ENCODE results near the gene LHPP. TPM values are rescaled to one million over a fixed set of nuclear protein-coding genes. Genes with fewer than 3 reads are reported as not detected.
A peak's percentile ranks its signal among the peaks of the same experiment; 100 is the strongest.

The LHPP gene
- polyA plus RNA-seq, 6 donors from 2014 or later, result 30.5 to 89.2 (median 55.6) TPM

DNA sequence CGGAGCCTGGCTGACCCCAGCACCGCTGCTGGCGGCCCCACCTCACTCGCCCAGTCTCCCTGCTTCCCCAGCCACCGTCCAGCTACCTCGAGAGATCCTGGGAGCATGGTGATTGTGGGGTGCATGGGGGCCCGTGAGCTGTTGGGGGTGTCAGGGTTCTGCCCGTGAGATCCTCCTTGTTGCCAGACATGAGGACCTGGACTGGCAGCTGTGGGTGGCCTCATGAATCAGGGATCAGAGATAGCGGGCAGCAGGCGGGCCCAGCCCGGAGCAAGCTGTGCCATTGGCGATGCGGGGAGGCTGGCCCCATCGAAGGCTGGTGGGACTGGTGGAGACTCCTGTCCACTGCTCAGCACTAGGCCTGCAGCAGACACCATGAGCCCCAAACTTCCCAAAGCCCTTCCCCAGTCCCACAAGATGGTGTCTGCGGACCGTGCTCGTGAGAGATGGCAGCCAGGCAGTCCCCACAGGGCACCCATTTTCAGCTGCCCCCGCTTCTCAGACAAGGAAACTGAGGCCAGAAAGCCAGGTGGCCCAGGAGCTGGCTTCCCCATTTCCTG lies 75.6 kb downstream of the LHPP start:
- Mint-ChIP-seq H3K4me1 (peaks cover 54 to 94% (median 89%) of the 10 kb centered on the region in 3 donors), H3K36me3 (no peaks in the 10 kb centered on the region), H3K27ac (peak overlapping the region in 5 of 6 donors; percentile 93 to 98 (median 95)), H3K4me3 (peak overlapping the region in 2 of 8 donors; percentile 3 to 76), H3K27me3 (no peaks in the 10 kb centered on the region), H3K9me3 (peaks cover 0 to 1% (median 0%) of the 10 kb centered on the region in 7 donors)
- ATAC-seq (ENCODE audit: low read depth in 2 of 2), result no peak
- DNase-seq, result no peak

DNA sequence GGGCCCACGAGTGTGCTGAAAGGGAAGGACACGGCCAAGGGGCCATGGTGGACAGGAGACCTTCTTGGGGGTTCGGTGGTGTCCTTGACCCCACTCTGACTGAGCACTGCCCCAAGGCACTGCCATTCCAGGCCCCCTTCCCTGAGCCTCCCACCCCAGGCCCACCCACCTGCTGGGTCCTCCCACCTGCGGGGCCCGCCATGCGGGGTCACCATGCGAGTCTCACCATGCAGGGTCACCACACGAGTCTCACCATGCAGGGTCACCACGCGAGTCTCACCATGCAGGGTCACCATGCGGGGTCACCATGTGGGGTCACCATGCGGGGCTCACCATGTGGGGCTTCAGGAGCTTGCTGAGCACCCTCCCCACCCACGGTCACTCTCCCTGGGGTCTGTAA lies 76.3 kb downstream of the LHPP start:
- ATAC-seq (ENCODE audit: low read depth in 2 of 2) (no peak), DNase-seq (no peak)
- Mint-ChIP-seq H3K9me3 (peaks cover 0 to 1% (median 0%) of the 10 kb centered on the region in 7 donors), H3K36me3 (no peaks in the 10 kb centered on the region), H3K27me3 (no peaks in the 10 kb centered on the region), H3K27ac (peak overlapping the region in 5 of 6 donors; percentile 12 to 98 (median 93)), H3K4me3 (peak overlapping the region in 2 of 8 donors; percentile 66 to 77), H3K4me1 (peaks cover 55 to 92% (median 90%) of the 10 kb centered on the region in 3 donors)

DNA sequence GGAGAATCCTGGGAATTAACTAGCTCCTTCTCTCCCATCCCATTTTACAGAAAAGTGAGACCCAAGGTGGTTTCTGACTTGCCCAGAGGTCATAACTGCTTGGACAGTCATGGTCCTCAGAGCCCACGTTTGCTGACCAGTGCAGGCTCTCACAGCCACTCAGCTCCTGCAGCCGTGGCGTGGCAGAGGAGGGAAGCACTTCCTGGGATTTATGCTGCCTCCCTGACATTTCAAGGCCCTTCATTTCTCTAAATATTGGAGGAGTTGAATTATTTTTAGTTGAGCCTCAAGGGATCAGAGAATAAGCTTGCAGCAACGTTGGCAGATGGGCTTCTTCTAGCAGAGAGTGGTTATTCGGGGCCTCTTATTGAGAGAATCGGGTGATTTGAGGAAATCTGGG lies 77.1 kb downstream of the LHPP start:
- no peak for DNase-seq
- H3K27ac Mint-ChIP-seq, result peak overlapping the region; percentile 87 to 98 (median 96)
- H3K27me3 Mint-ChIP-seq, result no peaks in the 10 kb centered on the region
- no peaks in the 10 kb centered on the region for H3K36me3 Mint-ChIP-seq
- ATAC-seq (ENCODE audit: low read depth in 2 of 2), result no peak
- H3K4me3 Mint-ChIP-seq, result peak overlapping the region in 7 of 8 donors; percentile 15 to 77 (median 53)
- H3K9me3 Mint-ChIP-seq, result peaks cover 0 to 1% (median 0%) of the 10 kb centered on the region in 7 donors
- H3K4me1 Mint-ChIP-seq, result peaks cover 51 to 91% (median 88%) of the 10 kb centered on the region in 3 donors

DNA sequence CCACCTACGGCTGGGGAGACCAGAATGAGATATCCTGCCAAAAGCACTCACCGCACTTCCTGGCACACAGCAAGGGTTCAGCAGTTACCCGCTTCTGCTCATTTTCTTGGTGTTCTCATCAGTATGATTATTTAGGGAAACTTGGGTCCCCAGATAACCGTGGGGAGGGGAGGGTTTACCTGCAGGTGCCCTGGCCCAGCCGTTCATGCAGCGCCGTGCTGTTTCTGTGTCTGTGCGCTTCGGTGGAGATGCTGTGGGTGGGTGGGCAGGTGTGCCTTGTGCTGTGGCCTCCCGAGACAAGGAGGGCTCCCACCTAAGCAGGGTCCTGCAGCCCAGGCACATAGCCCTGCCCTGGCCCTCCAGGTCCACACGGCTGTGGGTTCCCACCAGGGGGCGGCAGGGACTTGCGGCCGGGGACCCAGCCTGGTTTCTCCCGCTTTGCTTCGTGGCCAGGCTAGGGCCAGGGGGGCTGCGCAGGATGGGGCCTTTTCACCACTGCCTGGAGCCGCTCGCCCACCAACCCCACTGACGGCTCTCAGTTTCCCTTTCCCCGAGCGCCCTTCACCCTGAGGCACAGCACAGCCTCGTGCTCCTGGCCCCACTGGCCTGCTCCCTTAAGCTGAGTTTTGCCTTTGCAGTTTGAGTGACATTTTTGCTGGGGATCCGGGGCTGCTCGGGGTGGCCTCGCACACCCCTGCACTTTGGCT lies 78.5 kb downstream of the LHPP start:
- H3K4me1 Mint-ChIP-seq, result peaks cover 47 to 91% (median 88%) of the 10 kb centered on the region in 3 donors
- H3K27me3 Mint-ChIP-seq, result no peaks in the 10 kb centered on the region
- H3K9me3 Mint-ChIP-seq, result peaks cover 0 to 1% (median 0%) of the 10 kb centered on the region in 7 donors
- ATAC-seq (ENCODE audit: low read depth in 2 of 2) (peak; percentile 72 to 78), DNase-seq (peak; percentile 85)
- peak overlapping the region; percentile 17 to 77 (median 61) for H3K4me3 Mint-ChIP-seq
- H3K27ac Mint-ChIP-seq, result peak overlapping the region; percentile 87 to 98 (median 96)
- no peaks in the 10 kb centered on the region for H3K36me3 Mint-ChIP-seq

DNA sequence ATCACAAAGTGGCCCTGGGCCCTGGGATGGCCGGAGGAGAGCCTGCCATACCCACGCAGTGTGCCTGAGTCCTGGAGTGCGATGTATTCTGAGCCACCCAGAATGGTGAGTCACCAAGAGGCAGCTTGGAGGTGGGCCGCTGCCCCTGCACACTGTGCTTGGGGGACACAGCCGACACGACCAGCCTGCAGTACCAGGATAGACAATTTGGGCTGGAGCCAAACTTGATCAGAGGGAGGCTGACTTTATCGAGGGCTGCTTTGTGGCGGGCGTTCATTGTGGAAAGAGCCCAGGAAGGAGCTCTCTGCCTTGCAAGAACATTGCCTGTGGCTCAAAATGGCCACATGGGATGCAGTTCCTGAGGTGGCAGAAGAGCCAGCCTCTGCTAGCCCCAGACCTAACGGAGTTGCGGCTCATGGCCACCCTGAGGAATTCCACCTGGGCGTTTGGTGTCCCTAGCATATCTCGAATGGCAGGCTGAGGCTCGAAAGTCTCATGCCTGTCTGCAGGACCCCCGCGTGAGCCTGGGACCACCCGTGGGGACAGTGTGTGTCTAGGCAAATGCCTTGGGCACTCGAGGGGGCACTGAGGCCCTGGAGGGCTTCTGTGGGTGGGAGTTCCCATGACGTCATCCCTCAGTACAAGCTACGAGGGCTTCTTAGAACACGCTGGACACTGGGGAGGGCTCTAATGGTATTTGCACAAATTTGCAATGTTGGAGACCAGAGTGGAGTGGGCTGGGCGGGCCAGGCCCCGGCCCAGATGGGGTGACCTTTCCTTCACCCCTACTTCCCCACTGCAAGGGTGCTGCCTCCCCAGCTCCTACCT lies 79.7 kb downstream of the LHPP start:
- Mint-ChIP-seq H3K27me3 (no peaks in the 10 kb centered on the region), H3K27ac (peak overlapping the region; percentile 32 to 97 (median 64)), H3K4me3 (peak overlapping the region in 1 of 8 donors; percentile 56), H3K9me3 (peaks cover 0 to 1% (median 0%) of the 10 kb centered on the region in 7 donors), H3K36me3 (no peaks in the 10 kb centered on the region), H3K4me1 (peaks cover 45 to 92% (median 88%) of the 10 kb centered on the region in 3 donors)
- no peak for ATAC-seq (ENCODE audit: low read depth in 2 of 2)
- DNase-seq, result no peak

DNA sequence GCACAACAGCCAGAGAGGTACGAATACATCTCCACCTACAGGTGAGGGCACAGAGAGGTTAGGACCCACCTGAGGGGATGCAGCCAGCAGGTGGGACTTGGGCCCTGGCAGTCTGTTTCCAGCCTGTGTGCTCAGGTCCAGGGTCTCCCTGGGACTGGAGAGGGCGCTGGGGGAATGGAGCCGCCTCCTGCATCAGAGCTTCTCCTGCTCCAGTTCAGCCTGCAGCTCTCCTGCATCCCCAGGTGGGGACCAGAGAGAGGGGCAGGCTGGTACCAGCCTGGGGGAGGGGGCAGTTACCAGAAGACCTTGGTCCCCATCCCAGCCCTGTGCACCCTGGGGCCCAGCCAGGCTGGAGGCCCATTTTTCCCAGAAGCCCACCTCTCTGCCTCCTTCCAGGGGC lies 80.7 kb downstream of the LHPP start:
- peak overlapping the region in 3 of 8 donors; percentile 25 to 47 (median 39) for H3K4me3 Mint-ChIP-seq

DNA sequence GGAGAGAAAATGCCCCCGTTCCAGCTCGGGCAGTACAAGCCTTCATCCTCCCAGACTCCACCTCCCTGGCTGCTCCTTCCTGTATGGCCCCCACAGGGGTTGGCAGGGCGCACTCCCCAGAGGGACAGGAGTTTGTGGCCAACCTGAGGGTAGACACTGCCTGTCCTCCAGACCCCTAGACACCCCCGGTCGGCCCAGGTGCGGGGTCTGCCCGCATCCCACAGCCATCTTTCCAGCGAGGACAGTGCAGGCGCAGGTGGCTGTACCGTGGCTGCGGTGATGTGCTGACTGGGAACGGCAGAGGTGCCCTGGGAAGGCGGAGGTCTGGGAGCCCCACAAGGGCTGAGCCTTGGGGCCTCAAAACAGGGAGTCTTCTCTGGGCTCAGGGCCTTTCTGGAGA lies 81.5 kb downstream of the LHPP start:
- Mint-ChIP-seq H3K9me3 (peaks cover 0 to 1% (median 0%) of the 10 kb centered on the region in 7 donors), H3K27me3 (no peaks in the 10 kb centered on the region), H3K4me1 (peaks cover 47 to 96% (median 92%) of the 10 kb centered on the region in 3 donors), H3K4me3 (peak overlapping the region in 1 of 8 donors; percentile 39), H3K27ac (peak overlapping the region in 5 of 6 donors; percentile 36 to 90 (median 70)), H3K36me3 (no peaks in the 10 kb centered on the region)
- no peak for ATAC-seq (ENCODE audit: low read depth in 2 of 2)
- no peak for DNase-seq

More for the DNA sequence above, 80.7 kb downstream of the LHPP start:
- H3K36me3 Mint-ChIP-seq, result no peaks in the 10 kb centered on the region
- peak overlapping the region in 5 of 6 donors; percentile 22 to 95 (median 69) for H3K27ac Mint-ChIP-seq
- peaks cover 0 to 1% (median 0%) of the 10 kb centered on the region in 7 donors for H3K9me3 Mint-ChIP-seq
- no peaks in the 10 kb centered on the region for H3K27me3 Mint-ChIP-seq
- DNase-seq (no peak), ATAC-seq (ENCODE audit: low read depth in 2 of 2) (no peak)
- peaks cover 44 to 92% (median 89%) of the 10 kb centered on the region in 3 donors for H3K4me1 Mint-ChIP-seq

DNA sequence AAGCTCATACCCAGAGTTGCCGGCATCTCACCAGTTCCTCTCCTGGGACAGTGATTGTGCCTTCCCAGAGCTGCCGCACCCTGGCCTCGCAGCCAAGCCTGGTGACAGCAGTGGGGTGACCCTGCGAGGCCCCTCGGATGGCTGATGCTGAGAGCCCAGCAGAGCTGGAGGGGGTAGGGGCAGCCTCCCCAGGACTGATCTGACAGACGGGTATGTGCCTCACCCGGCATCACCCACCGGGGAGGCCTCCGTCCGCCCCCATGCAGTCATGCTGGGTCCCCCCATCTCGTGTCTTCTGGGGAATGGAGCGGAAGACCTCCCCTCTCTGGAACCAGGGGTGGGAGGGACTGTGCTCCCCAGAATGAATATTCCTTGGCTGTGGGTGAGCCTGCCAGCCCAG lies 82.3 kb downstream of the LHPP start:
- H3K27me3 Mint-ChIP-seq, result no peaks in the 10 kb centered on the region
- no peaks in the 10 kb centered on the region for H3K36me3 Mint-ChIP-seq
- peaks cover 0 to 1% (median 0%) of the 10 kb centered on the region in 7 donors for H3K9me3 Mint-ChIP-seq
- H3K4me3 Mint-ChIP-seq, result peak overlapping the region in 7 of 8 donors; percentile 41 to 89 (median 79)
- no peak for ATAC-seq (ENCODE audit: low read depth in 2 of 2)
- DNase-seq, result no peak
- peaks cover 42 to 96% (median 92%) of the 10 kb centered on the region in 3 donors for H3K4me1 Mint-ChIP-seq
- H3K27ac Mint-ChIP-seq, result peak overlapping the region; percentile 66 to 95 (median 90)

DNA sequence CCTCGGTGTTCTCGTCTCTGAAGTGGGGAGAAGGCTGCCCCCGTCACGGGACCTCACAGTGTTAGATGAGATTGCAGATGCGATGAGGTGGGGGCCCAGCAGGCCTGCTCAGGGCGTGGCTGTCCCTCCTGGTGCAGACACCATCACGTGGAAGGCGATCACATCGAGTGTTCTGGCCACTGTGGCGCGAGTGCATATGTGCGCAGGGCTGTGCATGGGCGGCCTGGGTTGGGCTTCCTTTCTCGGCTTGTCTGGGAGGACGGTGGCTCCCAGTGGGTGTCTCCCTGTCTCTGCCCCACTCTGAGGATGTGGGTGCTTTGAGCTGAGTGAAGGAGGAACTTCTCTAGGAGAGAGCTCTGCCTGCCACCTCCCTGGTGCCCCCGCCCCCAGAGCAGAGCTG lies 83.1 kb downstream of the LHPP start:
- Mint-ChIP-seq H3K9me3 (no peaks in the 10 kb centered on the region), H3K36me3 (no peaks in the 10 kb centered on the region), H3K4me1 (peaks cover 42 to 96% (median 91%) of the 10 kb centered on the region in 3 donors), H3K27me3 (no peaks in the 10 kb centered on the region), H3K27ac (peak overlapping the region; percentile 66 to 96 (median 94)), H3K4me3 (peak overlapping the region; percentile 63 to 89 (median 78))
- DNase-seq, result peak; percentile 38
- peak; percentile 9 to 11 for ATAC-seq (ENCODE audit: low read depth in 2 of 2)

DNA sequence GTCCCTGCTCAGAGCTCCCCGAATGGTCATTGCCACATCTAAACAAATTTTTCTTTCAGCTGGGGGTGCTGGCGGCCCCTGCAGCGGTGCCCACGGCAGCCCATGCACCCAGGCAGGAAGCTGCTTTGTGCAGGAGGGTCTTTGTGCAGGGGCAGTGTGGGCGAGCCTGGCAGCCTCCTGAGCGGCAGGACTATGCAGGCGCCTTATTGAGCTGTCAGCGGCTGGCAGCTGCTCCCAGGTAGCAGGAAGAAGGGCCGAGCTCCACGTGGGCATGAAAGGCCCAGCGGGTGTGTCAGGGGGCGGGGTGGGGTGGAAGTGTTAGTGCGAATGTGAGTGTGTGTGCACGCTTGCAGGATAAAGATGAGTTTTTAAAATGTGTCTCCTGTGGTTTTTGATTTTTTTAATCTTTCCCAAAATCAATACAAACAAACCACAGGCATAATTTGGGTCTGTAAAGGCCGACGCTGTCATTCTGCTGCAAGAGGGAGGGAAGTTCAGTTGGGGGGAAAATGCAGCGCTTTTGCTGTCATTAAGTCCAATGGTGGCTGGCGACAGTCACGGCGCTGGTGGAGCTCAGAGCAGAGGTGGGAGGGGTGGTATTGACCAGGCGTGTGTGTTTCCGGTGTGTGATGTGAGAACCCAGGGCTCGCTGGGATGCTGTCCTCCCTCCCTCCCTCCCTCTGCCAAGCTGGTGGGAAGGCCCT lies 83.9 kb downstream of the LHPP start:
- peak; percentile 14 to 23 for ATAC-seq (ENCODE audit: low read depth in 2 of 2)

DNA sequence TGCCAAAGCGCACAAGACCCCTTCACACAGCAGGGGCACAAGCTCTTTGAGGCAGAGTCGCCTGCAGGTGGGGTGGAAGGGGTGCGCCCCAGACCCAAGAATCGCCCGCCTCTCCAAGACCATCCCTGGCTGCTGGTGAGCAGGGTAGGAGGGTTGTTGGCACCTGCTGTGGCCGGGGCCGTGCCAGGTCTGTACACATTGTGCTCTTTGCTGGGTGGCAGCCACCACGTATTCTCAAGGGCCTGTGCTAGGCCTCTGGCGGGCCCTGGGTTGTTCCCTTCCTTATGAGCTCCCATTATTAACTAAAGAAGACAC lies 84.4 kb downstream of the LHPP start:
- Mint-ChIP-seq H3K9me3 (no peaks in the 10 kb centered on the region), H3K27me3 (no peaks in the 10 kb centered on the region), H3K4me3 (peak overlapping the region; percentile 77 to 89 (median 81)), H3K36me3 (no peaks in the 10 kb centered on the region), H3K4me1 (peaks cover 48 to 96% (median 94%) of the 10 kb centered on the region in 3 donors), H3K27ac (peak overlapping the region in 5 of 6 donors; percentile 88 to 99 (median 94))
- no peak for DNase-seq
- peak in 1 of 2 donors; percentile 16 for ATAC-seq (ENCODE audit: low read depth in 2 of 2)

More for the DNA sequence above, 83.9 kb downstream of the LHPP start:
- Mint-ChIP-seq H3K4me1 (peaks cover 46 to 96% (median 91%) of the 10 kb centered on the region in 3 donors), H3K27me3 (no peaks in the 10 kb centered on the region), H3K36me3 (no peaks in the 10 kb centered on the region), H3K4me3 (peak overlapping the region; percentile 63 to 89 (median 81)), H3K27ac (peak overlapping the region; percentile 88 to 96 (median 94)), H3K9me3 (no peaks in the 10 kb centered on the region)
- DNase-seq, result no peak

DNA sequence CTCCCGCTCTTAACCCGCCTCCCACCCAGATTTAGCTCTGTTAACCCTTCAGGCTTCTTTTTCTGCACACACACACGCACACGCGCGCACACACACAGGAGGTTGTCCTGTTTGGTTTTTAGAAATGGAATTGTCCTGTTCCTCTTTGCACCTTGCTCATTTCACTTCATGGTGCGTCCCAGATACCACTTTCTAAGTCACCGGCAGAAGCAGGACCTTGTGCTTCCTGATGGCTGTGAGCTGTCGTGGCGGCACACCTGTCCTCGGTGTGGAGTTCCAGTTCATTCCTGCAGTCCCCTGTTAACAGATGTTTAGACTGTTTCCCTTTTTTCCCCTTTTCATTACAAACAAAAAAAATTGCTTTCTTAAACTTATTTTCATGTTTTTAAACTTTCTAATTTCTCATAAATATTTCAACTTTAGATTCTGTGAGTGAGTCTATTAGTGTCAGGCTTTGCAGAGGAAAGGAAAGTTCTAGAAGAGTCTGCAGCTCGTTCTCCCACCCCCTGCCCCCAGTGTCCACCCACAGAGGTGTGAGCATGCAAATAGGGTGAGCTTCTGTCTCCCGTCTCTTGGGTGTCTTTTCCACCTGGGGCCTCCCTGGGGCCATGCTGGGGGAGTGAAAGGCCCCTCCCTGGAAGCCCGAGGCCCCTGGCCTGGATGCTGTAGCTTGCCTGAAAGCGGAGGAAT lies 85.5 kb downstream of the LHPP start:
- no peaks in the 10 kb centered on the region for H3K36me3 Mint-ChIP-seq
- peak overlapping the region; percentile 41 to 89 (median 81) for H3K4me3 Mint-ChIP-seq
- H3K9me3 Mint-ChIP-seq, result no peaks in the 10 kb centered on the region
- ATAC-seq (ENCODE audit: low read depth in 2 of 2) (peak; percentile 15 to 29), DNase-seq (no peak)
- no peaks in the 10 kb centered on the region for H3K27me3 Mint-ChIP-seq
- H3K27ac Mint-ChIP-seq, result peak overlapping the region; percentile 88 to 99 (median 93)
- peaks cover 50 to 97% (median 89%) of the 10 kb centered on the region in 3 donors for H3K4me1 Mint-ChIP-seq
